ENCODE data around the gene ARMC2. TPM values are rescaled to one million over a fixed set of nuclear protein-coding genes. Genes with fewer than 3 reads are reported as not detected.

The ARMC2 gene
- polyA plus RNA-seq, 3 donors from 2014 or later = 4.0 to 8.5 (median 4.2) TPM

- Mint-ChIP-seq H3K36me3 (no peaks in the 10 kb centered on the region), H3K27me3 (ENCODE audit: low read depth in 3 of 3) (peaks cover 2 to 16% (median 10%) of the 10 kb centered on the region in 3 donors), H3K4me1 (peaks cover 38 to 53% of the 10 kb centered on the region in 2 donors), H3K27ac (peak overlapping the region; percentile 67 to 85 (median 80)), H3K9me3 (no peaks in the 10 kb centered on the region), H3K4me3 (peak overlapping the region; percentile 60 to 80 (median 66))
- DNase-seq = peak; percentile 50 to 72 (median 63)
Observed at GRCh38 chr6:108838101-108838717, 10.0 kb upstream of the ARMC2 start.

- Mint-ChIP-seq H3K27me3 (ENCODE audit: low read depth in 3 of 3) (peaks cover 2 to 16% (median 11%) of the 10 kb centered on the region in 3 donors), H3K36me3 (no peaks in the 10 kb centered on the region), H3K4me3 (peak overlapping the region; percentile 56 to 80 (median 66)), H3K9me3 (no peaks in the 10 kb centered on the region), H3K4me1 (peaks cover 38 to 53% of the 10 kb centered on the region in 2 donors), H3K27ac (peak overlapping the region in 5 of 6 donors; percentile 52 to 85 (median 81))
- peak in 2 of 3 donors; percentile 16 to 42 for DNase-seq
Observed at GRCh38 chr6:108839083-108839642, 9.1 kb upstream of the ARMC2 start.

GRCh38 chr6:108840919-108841318 is 7.3 kb upstream of the ARMC2 start:
- Mint-ChIP-seq H3K4me1 (peaks cover 32 to 43% of the 10 kb centered on the region in 2 donors), H3K27me3 (ENCODE audit: low read depth in 3 of 3) (peaks cover 2 to 16% (median 11%) of the 10 kb centered on the region in 3 donors), H3K9me3 (no peaks in the 10 kb centered on the region), H3K36me3 (no peaks in the 10 kb centered on the region), H3K4me3 (peak overlapping the region in 1 of 5 donors; percentile 2), H3K27ac (peak overlapping the region in 3 of 6 donors; percentile 16 to 70 (median 44))
- DNase-seq = no peak

GRCh38 chr6:108841377-108841855 is 6.8 kb upstream of the ARMC2 start:
- no peak for DNase-seq
- Mint-ChIP-seq H3K27ac (peak overlapping the region in 3 of 6 donors; percentile 16 to 70 (median 44)), H3K4me1 (peaks cover 32 to 41% of the 10 kb centered on the region in 2 donors), H3K4me3 (peak overlapping the region in 1 of 5 donors; percentile 2), H3K9me3 (no peaks in the 10 kb centered on the region), H3K36me3 (no peaks in the 10 kb centered on the region), H3K27me3 (ENCODE audit: low read depth in 3 of 3) (peaks cover 2 to 16% (median 11%) of the 10 kb centered on the region in 3 donors)

- no peaks in the 10 kb centered on the region for H3K9me3 Mint-ChIP-seq
- H3K27me3 Mint-ChIP-seq (ENCODE audit: low read depth in 3 of 3) = peaks cover 14 to 20% (median 14%) of the 10 kb centered on the region in 3 donors
- H3K27ac Mint-ChIP-seq = no peak overlapping the region
- H3K36me3 Mint-ChIP-seq = no peaks in the 10 kb centered on the region
- H3K4me3 Mint-ChIP-seq = no peak overlapping the region
- no peak for DNase-seq
- peaks cover 22 to 30% of the 10 kb centered on the region in 2 donors for H3K4me1 Mint-ChIP-seq
Observed at GRCh38 chr6:108844135-108844534, 4.1 kb upstream of the ARMC2 start.

- DNase-seq = no peak
- Mint-ChIP-seq H3K36me3 (no peaks in the 10 kb centered on the region), H3K27ac (no peak overlapping the region), H3K9me3 (no peaks in the 10 kb centered on the region), H3K27me3 (ENCODE audit: low read depth in 3 of 3) (peaks cover 13 to 16% (median 14%) of the 10 kb centered on the region in 3 donors), H3K4me3 (no peak overlapping the region), H3K4me1 (peaks cover 18 to 23% of the 10 kb centered on the region in 2 donors)
Observed at GRCh38 chr6:108845145-108845544, 3.1 kb upstream of the ARMC2 start.

- Mint-ChIP-seq H3K27ac (peak overlapping the region in 1 of 6 donors; percentile 57), H3K4me3 (no peak overlapping the region), H3K9me3 (no peaks in the 10 kb centered on the region), H3K36me3 (no peaks in the 10 kb centered on the region), H3K4me1 (peaks cover 18 to 22% of the 10 kb centered on the region in 2 donors), H3K27me3 (ENCODE audit: low read depth in 3 of 3) (peaks cover 13 to 18% (median 16%) of the 10 kb centered on the region in 3 donors)
- DNase-seq = no peak
Observed at GRCh38 chr6:108846101-108846500, 2.1 kb upstream of the ARMC2 start.

GRCh38 chr6:108846628-108847027 is 1.6 kb upstream of the ARMC2 start:
- H3K4me1 Mint-ChIP-seq = peaks cover 16 to 18% of the 10 kb centered on the region in 2 donors
- no peak for DNase-seq
- peak overlapping the region in 2 of 5 donors; percentile 15 to 18 for H3K4me3 Mint-ChIP-seq
- H3K9me3 Mint-ChIP-seq = no peaks in the 10 kb centered on the region
- no peaks in the 10 kb centered on the region for H3K36me3 Mint-ChIP-seq
- peaks cover 13 to 19% (median 14%) of the 10 kb centered on the region in 3 donors for H3K27me3 Mint-ChIP-seq (ENCODE audit: low read depth in 3 of 3)
- peak overlapping the region in 1 of 6 donors; percentile 40 for H3K27ac Mint-ChIP-seq

GRCh38 chr6:108847738-108848115 is 495 bp upstream of the ARMC2 start:
- H3K27me3 Mint-ChIP-seq (ENCODE audit: low read depth in 3 of 3) = peaks cover 13 to 19% (median 14%) of the 10 kb centered on the region in 3 donors
- H3K36me3 Mint-ChIP-seq = no peaks in the 10 kb centered on the region
- DNase-seq = no peak
- peak overlapping the region; percentile 83 to 96 (median 92) for H3K27ac Mint-ChIP-seq
- H3K9me3 Mint-ChIP-seq = no peaks in the 10 kb centered on the region
- H3K4me3 Mint-ChIP-seq = peak overlapping the region; percentile 78 to 88 (median 86)
- H3K4me1 Mint-ChIP-seq = peaks cover 16 to 18% of the 10 kb centered on the region in 2 donors

GRCh38 chr6:108850669-108851465 is 2.6 kb downstream of the ARMC2 start:
- Mint-ChIP-seq H3K27ac (peak overlapping the region in 5 of 6 donors; percentile 1 to 88 (median 44)), H3K9me3 (no peaks in the 10 kb centered on the region), H3K4me1 (peaks cover 16 to 18% of the 10 kb centered on the region in 2 donors), H3K36me3 (peaks cover 10 to 21% (median 11%) of the 10 kb centered on the region in 3 donors), H3K4me3 (peak overlapping the region in 1 of 5 donors; percentile 1), H3K27me3 (ENCODE audit: low read depth in 3 of 3) (peaks cover 12 to 19% (median 14%) of the 10 kb centered on the region in 3 donors)
- no peak for DNase-seq

GRCh38 chr6:108851756-108852155 is 3.5 kb downstream of the ARMC2 start:
- no peaks in the 10 kb centered on the region for H3K9me3 Mint-ChIP-seq
- no peak overlapping the region for H3K4me3 Mint-ChIP-seq
- DNase-seq = no peak
- peaks cover 16 to 18% of the 10 kb centered on the region in 2 donors for H3K4me1 Mint-ChIP-seq
- H3K27me3 Mint-ChIP-seq (ENCODE audit: low read depth in 3 of 3) = peaks cover 12 to 19% (median 14%) of the 10 kb centered on the region in 3 donors
- H3K36me3 Mint-ChIP-seq = peaks cover 19 to 30% (median 19%) of the 10 kb centered on the region in 3 donors
- no peak overlapping the region for H3K27ac Mint-ChIP-seq

GRCh38 chr6:108853077-108853476 is 4.9 kb downstream of the ARMC2 start:
- H3K4me3 Mint-ChIP-seq = no peak overlapping the region
- H3K27me3 Mint-ChIP-seq (ENCODE audit: low read depth in 3 of 3) = peaks cover 8 to 11% (median 9%) of the 10 kb centered on the region in 3 donors
- peaks cover 7 to 9% of the 10 kb centered on the region in 2 donors for H3K4me1 Mint-ChIP-seq
- H3K36me3 Mint-ChIP-seq = peaks cover 30 to 43% (median 32%) of the 10 kb centered on the region in 3 donors
- H3K9me3 Mint-ChIP-seq = peaks cover 0 to 4% (median 0%) of the 10 kb centered on the region in 6 donors
- H3K27ac Mint-ChIP-seq = no peak overlapping the region
- DNase-seq = no peak

- H3K4me3 Mint-ChIP-seq = peak overlapping the region in 2 of 5 donors; percentile 24 to 54
- peak overlapping the region in 5 of 6 donors; percentile 35 to 85 (median 68) for H3K27ac Mint-ChIP-seq
- DNase-seq = no peak
- peaks cover 25 to 33% of the 10 kb centered on the region in 2 donors for H3K4me1 Mint-ChIP-seq
- peaks cover 0 to under 1% (median 0%) of the 10 kb centered on the region in 6 donors for H3K9me3 Mint-ChIP-seq
- H3K36me3 Mint-ChIP-seq = peaks cover 17 to 35% (median 32%) of the 10 kb centered on the region in 3 donors
- H3K27me3 Mint-ChIP-seq (ENCODE audit: low read depth in 3 of 3) = no peaks in the 10 kb centered on the region
Observed at GRCh38 chr6:108862479-108863191, 14.4 kb downstream of the ARMC2 start.
